Neural cell (in vitro differentiated cells): ENCODE measurements around the gene KIF14.

Experiments used
- CTCF ChIP-seq: fragments of 450-650 bp; IDR thresholded peaks from 2 replicates; pipeline ENCODE4 v1.5.1; 2014; ENCODE audit warnings: antibody characterized with exemption, mild to moderate bottlenecking, moderate library complexity; ENCODE audit not compliant: poor library complexity, severe bottlenecking
- EP300 ChIP-seq: fragments of 450-650 bp; conservative IDR thresholded peaks from 2 replicates; pipeline ENCODE4 v1.6.1; 2014; ENCODE audit warnings: antibody characterized with exemption, mild to moderate bottlenecking, moderate library complexity; ENCODE audit not compliant: poor library complexity, severe bottlenecking
- EZH2 ChIP-seq: fragments of 200-600, 300-800 bp; shearing (Covaris generic), sonication (generic); IDR thresholded peaks from 2 replicates; pipeline ENCODE4 v1.6.1; 2014; ENCODE audit warnings: antibody characterized with exemption, low read length, borderline replicate concordance, mild to moderate bottlenecking; ENCODE audit not compliant: insufficient read depth, poor library complexity, severe bottlenecking
- MXI1 ChIP-seq: fragments of 450-650 bp; conservative IDR thresholded peaks from 2 replicates; pipeline ENCODE4 v1.6.1; 2014; ENCODE audit warnings: antibody characterized with exemption, mild to moderate bottlenecking; ENCODE audit not compliant: poor library complexity, severe bottlenecking
- POLR2AphosphoS5 ChIP-seq: IDR thresholded peaks from 2 replicates; pipeline ENCODE4 v1.6.1; 2012
- RAD21 ChIP-seq: fragments of 450-650 bp; conservative IDR thresholded peaks from 2 replicates; pipeline ENCODE4 v1.6.1; 2014; ENCODE audit warnings: antibody characterized with exemption, mild to moderate bottlenecking, moderate library complexity
- REST ChIP-seq: IDR thresholded peaks from 2 replicates; pipeline ENCODE4 v1.6.1; 2012; ENCODE audit warnings: borderline replicate concordance
- SMC3 ChIP-seq: fragments of 450-650 bp; conservative IDR thresholded peaks from 2 replicates; pipeline ENCODE4 v1.6.1; 2014; ENCODE audit warnings: antibody characterized with exemption, mild to moderate bottlenecking, moderate library complexity; ENCODE audit not compliant: poor library complexity
- TAF1 ChIP-seq: IDR thresholded peaks from 2 replicates; pipeline ENCODE4 v1.6.1; 2012; ENCODE audit warnings: low read depth

- TF ChIP-seq CTCF, result no peak
- no peak for TF ChIP-seq EZH2
- no peak for TF ChIP-seq EP300
- no peak for TF ChIP-seq REST
- no peak for TF ChIP-seq TAF1
- TF ChIP-seq MXI1, result no peak
- no peak for TF ChIP-seq POLR2AphosphoS5
- TF ChIP-seq SMC3, result no peak
- no peak for TF ChIP-seq RAD21
Observed at GRCh38 chr1:200636681-200637080, 16.1 kb upstream of the KIF14 start.
